ENCODE results near the gene BCL3. TPM values are rescaled to one million over a fixed set of nuclear protein-coding genes. Genes with fewer than 3 reads are reported as not detected.

Gene BCL3
- total RNA-seq, 1 experiment from 2014 or later = 37.9 TPM

DNA sequence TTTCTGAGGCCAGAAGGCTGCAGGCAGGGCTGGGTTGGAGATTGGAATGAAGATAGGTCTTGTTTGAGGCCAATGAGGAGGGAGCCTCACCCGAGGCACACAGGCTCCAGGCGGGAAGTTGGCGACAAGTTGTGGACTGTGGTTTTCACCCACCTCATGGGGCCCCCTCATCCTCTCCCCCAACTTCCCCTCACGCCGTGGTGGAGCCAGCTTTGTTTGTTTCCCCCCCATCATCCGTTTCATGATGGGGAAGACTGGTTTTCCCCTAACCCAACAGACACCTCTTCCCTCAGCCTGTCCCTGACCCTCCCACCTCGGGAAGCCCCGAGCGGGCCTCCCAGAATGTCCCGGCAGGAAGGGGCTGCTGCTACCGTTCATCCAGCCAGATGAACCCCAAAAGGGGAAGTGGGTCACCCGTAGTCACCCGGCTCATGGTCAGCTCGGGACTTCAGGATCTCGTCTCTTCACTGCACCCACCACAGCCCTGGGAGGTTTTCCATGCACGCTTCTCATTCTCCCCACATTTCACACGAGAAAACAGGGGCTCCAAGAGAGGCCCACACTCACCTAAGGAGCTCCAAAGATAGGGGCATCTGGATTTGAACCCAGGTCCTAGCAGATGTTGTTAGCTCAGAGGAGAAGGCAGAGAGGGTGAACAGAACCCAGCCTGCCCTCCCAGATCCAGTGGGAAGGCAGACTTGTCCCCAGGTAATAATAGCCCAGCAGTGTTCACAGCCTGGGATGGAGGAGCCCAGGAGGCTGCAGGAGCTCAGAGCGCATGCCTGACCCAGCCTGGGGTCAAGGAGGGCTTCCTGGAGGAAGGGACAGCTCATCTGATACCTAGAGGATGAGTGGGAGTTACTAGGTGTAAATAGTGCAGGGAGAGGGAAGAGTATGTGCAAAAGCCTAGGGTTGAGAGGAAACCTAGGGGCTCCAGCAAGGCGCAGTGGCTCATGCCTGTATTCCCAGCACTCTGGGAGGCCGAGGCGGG lies 26.1 kb upstream of the BCL3 start:
- Histone ChIP-seq H3K4me3 (replicated peaks in 1 of 2; ENCODE audit: low read depth in 1 of 2, low read length in 2 of 2) (no peak overlapping the region), H3K4me1 (ENCODE audit: control insufficient read depth in 1 of 2, insufficient read depth in 2 of 2, low read length in 2 of 2) (peaks cover 53 to 67% of the 10 kb centered on the region in 2 experiments), H3K27ac (ENCODE audit: low read depth, low read length) (no peak overlapping the region), H3K27me3 (ENCODE audit: insufficient read depth, low read length) (no peaks in the 10 kb centered on the region), H3K9me3 (ENCODE audit: control insufficient read depth in 1 of 2, insufficient read depth in 1 of 2, low read depth in 1 of 2, low read length in 2 of 2) (no peaks in the 10 kb centered on the region), H3K79me2 (ENCODE audit: insufficient read depth, low read length) (no peaks in the 10 kb centered on the region), H3K4me2 (ENCODE audit: low read length) (no peak overlapping the region), H3K36me3 (ENCODE audit: control insufficient read depth in 1 of 2, insufficient read depth in 2 of 2, low read length in 2 of 2) (no peaks in the 10 kb centered on the region), H3K9me2 (ENCODE audit: insufficient read depth) (no peaks in the 10 kb centered on the region), H4K20me1 (ENCODE audit: insufficient read depth) (no peaks in the 10 kb centered on the region), H2AFZ (ENCODE audit: low read depth, low read length, poor library complexity, severe bottlenecking) (no peak overlapping the region), H3K9ac (ENCODE audit: low read length) (no peak overlapping the region)
- BruUV-seq (replicated peaks) = no TSS peak
- ChIA-PET POLR2A (interaction anchor here (0.7 to 3.5 kb wide), 3 partner anchors 33 to 52 kb away, joined by 3 to 17 read pairs (median 3); no protein-coding TSS in a partner anchor), CTCF (interaction anchor here (0.6 to 6.1 kb wide), 10 partner anchors 17 to 151 kb away, joined by 3 to 219 read pairs (median 4); no protein-coding TSS in a partner anchor), RAD21 (ENCODE audit: low non-redundant PET in 1 of 2, low total read pairs in 2 of 2, uncharacterized antibody in 2 of 2, unreplicated experiment in 2 of 2) (interaction anchor here (1.7 to 4.6 kb wide), 3 partner anchors 33 to 49 kb away, joined by 4 to 75 read pairs (median 75); no protein-coding TSS in a partner anchor)
- no peak for ATAC-seq
- DNase-seq (ENCODE audit: low read depth, low spot score) = no peak
- TF ChIP-seq ZFX (IDR thresholded peaks at IDR 0.05) (no peak), RAD21 (IDR thresholded peaks at IDR 0.05; ENCODE audit: low read depth) (no peak), CBX3 (IDR thresholded peaks at IDR 0.05; ENCODE audit: low read depth) (no peak), CEBPB (IDR thresholded peaks at IDR 0.05; ENCODE audit: low read depth) (no peak), EGR1 (IDR thresholded peaks at IDR 0.05; ENCODE audit: low read depth) (no peak), TCF7L2 (IDR thresholded peaks at IDR 0.05; ENCODE audit: borderline replicate concordance, extremely low read depth, insufficient read depth, insufficient read length) (no peak), ZNF274 (IDR thresholded peaks at IDR 0.05; ENCODE audit: low read depth, low read length) (no peak), ELF1 (IDR thresholded peaks at IDR 0.05; ENCODE audit: borderline replicate concordance, low read depth) (no peak), SIN3A (IDR thresholded peaks at IDR 0.05; ENCODE audit: low read depth) (no peak), FOSL1 (IDR thresholded peaks at IDR 0.05; ENCODE audit: low read depth) (no peak), POLR2AphosphoS5 (IDR thresholded peaks at IDR 0.05; ENCODE audit: low read depth, low read length) (no peak)
- TF ChIP-seq, protein P1, sequence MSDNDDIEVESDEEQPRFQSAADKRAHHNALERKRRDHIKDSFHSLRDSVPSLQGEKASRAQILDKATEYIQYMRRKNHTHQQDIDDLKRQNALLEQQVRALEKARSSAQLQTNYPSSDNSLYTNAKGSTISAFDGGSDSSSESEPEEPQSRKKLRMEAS (IDR thresholded peaks at IDR 0.05) = no peak
- TF ChIP-seq, protein P2, sequence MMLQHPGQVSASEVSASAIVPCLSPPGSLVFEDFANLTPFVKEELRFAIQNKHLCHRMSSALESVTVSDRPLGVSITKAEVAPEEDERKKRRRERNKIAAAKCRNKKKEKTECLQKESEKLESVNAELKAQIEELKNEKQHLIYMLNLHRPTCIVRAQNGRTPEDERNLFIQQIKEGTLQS (IDR thresholded peaks at IDR 0.05) = no peak
- TF ChIP-seq, protein P3, sequence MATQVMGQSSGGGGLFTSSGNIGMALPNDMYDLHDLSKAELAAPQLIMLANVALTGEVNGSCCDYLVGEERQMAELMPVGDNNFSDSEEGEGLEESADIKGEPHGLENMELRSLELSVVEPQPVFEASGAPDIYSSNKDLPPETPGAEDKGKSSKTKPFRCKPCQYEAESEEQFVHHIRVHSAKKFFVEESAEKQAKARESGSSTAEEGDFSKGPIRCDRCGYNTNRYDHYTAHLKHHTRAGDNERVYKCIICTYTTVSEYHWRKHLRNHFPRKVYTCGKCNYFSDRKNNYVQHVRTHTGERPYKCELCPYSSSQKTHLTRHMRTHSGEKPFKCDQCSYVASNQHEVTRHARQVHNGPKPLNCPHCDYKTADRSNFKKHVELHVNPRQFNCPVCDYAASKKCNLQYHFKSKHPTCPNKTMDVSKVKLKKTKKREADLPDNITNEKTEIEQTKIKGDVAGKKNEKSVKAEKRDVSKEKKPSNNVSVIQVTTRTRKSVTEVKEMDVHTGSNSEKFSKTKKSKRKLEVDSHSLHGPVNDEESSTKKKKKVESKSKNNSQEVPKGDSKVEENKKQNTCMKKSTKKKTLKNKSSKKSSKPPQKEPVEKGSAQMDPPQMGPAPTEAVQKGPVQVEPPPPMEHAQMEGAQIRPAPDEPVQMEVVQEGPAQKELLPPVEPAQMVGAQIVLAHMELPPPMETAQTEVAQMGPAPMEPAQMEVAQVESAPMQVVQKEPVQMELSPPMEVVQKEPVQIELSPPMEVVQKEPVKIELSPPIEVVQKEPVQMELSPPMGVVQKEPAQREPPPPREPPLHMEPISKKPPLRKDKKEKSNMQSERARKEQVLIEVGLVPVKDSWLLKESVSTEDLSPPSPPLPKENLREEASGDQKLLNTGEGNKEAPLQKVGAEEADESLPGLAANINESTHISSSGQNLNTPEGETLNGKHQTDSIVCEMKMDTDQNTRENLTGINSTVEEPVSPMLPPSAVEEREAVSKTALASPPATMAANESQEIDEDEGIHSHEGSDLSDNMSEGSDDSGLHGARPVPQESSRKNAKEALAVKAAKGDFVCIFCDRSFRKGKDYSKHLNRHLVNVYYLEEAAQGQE (IDR thresholded peaks at IDR 0.05; ENCODE audit: low read depth) = no peak
- intact Hi-C loops (cut with micrococcal nuclease) = no loop called here
